Upper lobe of left lung (tissue), 6 donors: ENCODE measurements around the gene SLC17A2. TPM values are rescaled to one million over a fixed set of nuclear protein-coding genes. Genes with fewer than 3 reads are reported as not detected.

ENCODE experiments used
- ATAC-seq, 2 donors: fragments of 200-7000 bp; cut with Tn5 transposase; one replicate each; pipeline ENCODE4 v1.9.1; 2022; ENCODE audit warnings: mild to moderate bottlenecking in 2 of 2, moderate library complexity in 2 of 2; ENCODE audit not compliant: low FRiP score in 2 of 2
- DNase-seq, 2 donors: peaks; one replicate each; pipeline ENCODE4 v3.0.0-alpha.2; 2019 to 2020
- H3K27ac ChIP-seq, 4 donors: fragments of 200-600 bp; sonication (generic); one replicate each; pipeline ENCODE4 v1.5.1; 2016 to 2019
- H3K27me3 ChIP-seq, 4 donors: fragments of 200-600 bp; sonication (generic); one replicate each; pipeline ENCODE4 v1.5.1; 2017 to 2019
- H3K36me3 ChIP-seq, 4 donors: fragments of 200-600 bp; sonication (generic); one replicate each; pipeline ENCODE4 v1.5.1; 2016 to 2019
- H3K4me1 ChIP-seq, 4 donors: fragments of 200-600 bp; sonication (generic); one replicate each; pipeline ENCODE4 v1.5.1; 2018 to 2019
- H3K4me3 ChIP-seq, 4 donors: fragments of 200-600 bp; sonication (generic); one replicate each; pipeline ENCODE4 v1.5.1; 2017 to 2019; ENCODE audit warnings: mild to moderate bottlenecking in 2 of 4, moderate library complexity in 1 of 4
- H3K9me3 ChIP-seq, 4 donors: fragments of 200-600 bp; sonication (generic); one replicate each; pipeline ENCODE4 v1.5.1; 2018 to 2019
- CTCF ChIP-seq, 6 experiments: fragments of 450-650 bp in 4 of 6; fragments of 200-600 bp in 2 of 6; sonication (generic) in 2 of 6; IDR thresholded peaks; one replicate each; pipeline ENCODE4 v1.5.1; 2016 to 2019; ENCODE audit warnings: antibody characterized with exemption in 6 of 6
- EP300 ChIP-seq, 4 donors: sonication (generic); formaldehyde crosslinking; IDR thresholded peaks; one replicate each; pipeline ENCODE4 v1.5.1; 2017; ENCODE audit warnings: antibody characterized with exemption in 4 of 4, control low read depth in 2 of 4
- POLR2A ChIP-seq, 4 donors: fragments of 450-650 bp; IDR thresholded peaks; one replicate each; pipeline ENCODE4 v1.5.1; 2016 to 2017; ENCODE audit warnings: antibody characterized with exemption in 4 of 4, mild to moderate bottlenecking in 2 of 4
- POLR2AphosphoS5 ChIP-seq, 2 donors: sonication (generic); formaldehyde crosslinking; IDR thresholded peaks; one replicate each; pipeline ENCODE4 v1.5.1; 2017; ENCODE audit warnings: antibody characterized with exemption in 2 of 2
- WGBS, 2 donors: methylation state at CpG; one replicate each; pipeline ENCODE4 v1.1.5; 2017 to 2018; 5-methylcytosine and 5-hydroxymethylcytosine counted together
- total RNA-seq, 6 donors: library from RNA; depleted of rRNA in 4 of 6; stranded (reverse); fragments of >200 nt in 4 of 6; gene quantifications; one replicate each; pipeline versions ENCODE4 v1.1.0 to v1.2.1, GENCODE V29; 2016 to 2021
- donor health status: DM: no; HTN: no; CAD: no; lungs with moderate emphysema.
- donor health status: DM: no; HTN: yes; CAD: no; lungs with severe emphysema.

SLC17A2 gene
- total RNA-seq, 6 donors from 2014 or later, result not detected

- WGBS, 2 donors, result 28 to 80% methylated on average over 13 to 26 of the region's 28 CpGs
- ATAC-seq (peak; percentile 59 to 65), DNase-seq (peak; percentile 38 to 88)
- Histone ChIP-seq H3K36me3 (no peaks in the 10 kb centered on the region), H3K27me3 (no peaks in the 10 kb centered on the region), H3K4me1 (peaks cover 0 to 6% (median 0%) of the 10 kb centered on the region in 4 donors), H3K9me3 (no peaks in the 10 kb centered on the region), H3K27ac (no peak overlapping the region), H3K4me3 (peak overlapping the region in 2 of 4 donors; percentile 15 to 32)
- TF ChIP-seq EP300 (IDR thresholded peaks at IDR 0.05), result no peak
- TF ChIP-seq POLR2AphosphoS5 (IDR thresholded peaks at IDR 0.05), result no peak
- no peak for TF ChIP-seq CTCF (IDR thresholded peaks at IDR 0.05)
- TF ChIP-seq POLR2A (IDR thresholded peaks at IDR 0.05), result no peak
Observed at GRCh38 chr6:25882051-25882496, 48.4 kb downstream of the SLC17A2 start.

- 90% methylated on average over 4 of the region's 4 CpGs for WGBS, 2 donors
- no peaks in the 10 kb centered on the region for H3K36me3 ChIP-seq
- peaks cover 0 to 6% (median 0%) of the 10 kb centered on the region in 4 donors for H3K4me1 ChIP-seq
- no peak overlapping the region for H3K4me3 ChIP-seq
- H3K27me3 ChIP-seq, result no peaks in the 10 kb centered on the region
- no peaks in the 10 kb centered on the region for H3K9me3 ChIP-seq
- ATAC-seq (no peak), DNase-seq (no peak)
- no peak overlapping the region for H3K27ac ChIP-seq
- no peak for TF ChIP-seq POLR2AphosphoS5 (IDR thresholded peaks at IDR 0.05)
- TF ChIP-seq CTCF (IDR thresholded peaks at IDR 0.05), result no peak
- no peak for TF ChIP-seq EP300 (IDR thresholded peaks at IDR 0.05)
- TF ChIP-seq POLR2A (IDR thresholded peaks at IDR 0.05), result no peak
Observed at GRCh38 chr6:25880601-25881000, 49.9 kb downstream of the SLC17A2 start.

- Histone ChIP-seq H3K9me3 (no peaks in the 10 kb centered on the region), H3K4me3 (no peak overlapping the region), H3K27ac (no peak overlapping the region), H3K4me1 (peaks cover 0 to 6% (median 0%) of the 10 kb centered on the region in 4 donors), H3K36me3 (no peaks in the 10 kb centered on the region), H3K27me3 (no peaks in the 10 kb centered on the region)
- DNase-seq (no peak), ATAC-seq (no peak)
- 89 to 92% methylated on average over 2 of the region's 2 CpGs for WGBS, 2 donors
- TF ChIP-seq POLR2AphosphoS5 (IDR thresholded peaks at IDR 0.05) (no peak), POLR2A (IDR thresholded peaks at IDR 0.05) (no peak), EP300 (IDR thresholded peaks at IDR 0.05) (no peak), CTCF (IDR thresholded peaks at IDR 0.05) (no peak)
Observed at GRCh38 chr6:25878721-25879322, 51.7 kb downstream of the SLC17A2 start.

GRCh38 chr6:25875926-25876602, 54.4 kb downstream of the SLC17A2 start:
- WGBS, 2 donors, result 92 to 95% methylated on average over 3 of the region's 3 CpGs
- DNase-seq (no peak), ATAC-seq (no peak)
- H3K36me3 ChIP-seq, result no peaks in the 10 kb centered on the region
- H3K27ac ChIP-seq, result no peak overlapping the region
- no peak overlapping the region for H3K4me3 ChIP-seq
- H3K27me3 ChIP-seq, result no peaks in the 10 kb centered on the region
- H3K4me1 ChIP-seq, result no peaks in the 10 kb centered on the region
- no peak for TF ChIP-seq CTCF (IDR thresholded peaks at IDR 0.05)
- H3K9me3 ChIP-seq, result no peaks in the 10 kb centered on the region

- WGBS, 2 donors, result 68 to 77% methylated on average over 3 of the region's 3 CpGs
Observed at GRCh38 chr6:25875563-25875905, 55.0 kb downstream of the SLC17A2 start.

More at GRCh38 chr6:25875563-25875905, 55.0 kb downstream of the SLC17A2 start:
- DNase-seq (no peak), ATAC-seq (no peak)
- Histone ChIP-seq H3K4me1 (no peaks in the 10 kb centered on the region), H3K27ac (no peak overlapping the region), H3K27me3 (no peaks in the 10 kb centered on the region), H3K36me3 (no peaks in the 10 kb centered on the region), H3K9me3 (no peaks in the 10 kb centered on the region), H3K4me3 (no peak overlapping the region)
- no peak for TF ChIP-seq POLR2A (IDR thresholded peaks at IDR 0.05)
- no peak for TF ChIP-seq CTCF (IDR thresholded peaks at IDR 0.05)
- TF ChIP-seq EP300 (IDR thresholded peaks at IDR 0.05), result no peak
